T-helper 17 cell (primary cell): ENCODE data around the gene C11orf98. TPM values are rescaled to one million over a fixed set of nuclear protein-coding genes. Genes with fewer than 3 reads are reported as not detected.
"Not testable (repeated sequence)": the region's sequence is repeated elsewhere in the genome, so short reads cannot be mapped to it uniquely, and the experiment has no call there.

Source experiments
- ATAC-seq: fragments of 150-1000 bp; cut with Tn5 transposase; 2 replicates; pipeline ENCODE4 v1.10.0; 2021; ENCODE audit warnings: mild to moderate bottlenecking, moderate library complexity
- DNase-seq, 3 donors: peaks; one replicate each; pipeline versions ENCODE4 v3.0.0 to v3.0.0-alpha.2; 2020 to 2021
- H3K9me3 ChIP-seq: one replicate; pipeline ENCODE4 v1.7.0; 2013; ENCODE audit warnings: low read length, mild to moderate bottlenecking; ENCODE audit not compliant: control insufficient read depth, poor library complexity, severe bottlenecking
- H3K27ac Mint-ChIP-seq: one replicate; pipeline ENCODE4 v1.8.0; 2022; ENCODE audit warnings: mild to moderate bottlenecking, moderate library complexity, mixed read lengths
- H3K27me3 Mint-ChIP-seq: one replicate; pipeline ENCODE4 v1.8.0; 2022; ENCODE audit warnings: mixed read lengths
- H3K36me3 Mint-ChIP-seq: one replicate; pipeline ENCODE4 v1.8.0; 2022; ENCODE audit warnings: low read depth, mixed read lengths
- H3K4me1 Mint-ChIP-seq: one replicate; pipeline ENCODE4 v1.8.0; 2022; ENCODE audit warnings: mild to moderate bottlenecking, mixed read lengths
- H3K4me3 Mint-ChIP-seq: one replicate; pipeline ENCODE4 v1.8.0; 2022; ENCODE audit warnings: mild to moderate bottlenecking, moderate library complexity, mixed read lengths
- total RNA-seq, 4 donors: library from RNA in 2 of 4; stranded (reverse) in 2 of 4; gene quantifications; one replicate each; pipeline ENCODE4 v1.2.3 and lab custom pipeline; 2022 to 2026

Gene C11orf98
- total RNA-seq, 2 donors from 2014 or later, result 20.0 to 21.6 TPM

DNA sequence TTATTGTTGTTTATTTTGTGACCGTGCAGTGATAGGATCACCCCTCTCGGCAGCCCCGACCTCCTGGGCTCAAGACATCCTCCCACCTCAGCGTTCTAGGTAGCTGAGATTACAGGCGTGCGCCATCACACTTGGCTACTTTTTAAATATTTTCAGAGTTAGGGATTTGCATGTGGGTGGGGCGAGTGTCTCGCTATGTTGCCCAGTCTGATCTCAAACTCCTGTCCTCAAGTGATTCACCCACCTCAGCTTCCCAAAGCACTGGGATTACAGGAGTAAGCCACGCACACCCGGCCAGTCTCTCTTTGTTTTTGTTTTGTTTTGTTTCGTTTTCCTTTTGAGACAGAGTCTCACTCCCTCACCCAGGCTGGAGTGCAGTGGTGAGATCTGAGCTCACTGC lies 10.7 kb downstream of the C11orf98 start:
- DNase-seq (no peak), ATAC-seq (no peak)
- no peaks in the 10 kb centered on the region for H3K27me3 Mint-ChIP-seq
- peak overlapping the region; percentile 62 for H3K4me3 Mint-ChIP-seq
- H3K9me3 ChIP-seq, result no peaks in the 10 kb centered on the region
- H3K36me3 Mint-ChIP-seq, result no peaks in the 10 kb centered on the region
- peaks cover 11% of the 10 kb centered on the region for H3K4me1 Mint-ChIP-seq
- H3K27ac Mint-ChIP-seq, result peak overlapping the region; percentile 95

DNA sequence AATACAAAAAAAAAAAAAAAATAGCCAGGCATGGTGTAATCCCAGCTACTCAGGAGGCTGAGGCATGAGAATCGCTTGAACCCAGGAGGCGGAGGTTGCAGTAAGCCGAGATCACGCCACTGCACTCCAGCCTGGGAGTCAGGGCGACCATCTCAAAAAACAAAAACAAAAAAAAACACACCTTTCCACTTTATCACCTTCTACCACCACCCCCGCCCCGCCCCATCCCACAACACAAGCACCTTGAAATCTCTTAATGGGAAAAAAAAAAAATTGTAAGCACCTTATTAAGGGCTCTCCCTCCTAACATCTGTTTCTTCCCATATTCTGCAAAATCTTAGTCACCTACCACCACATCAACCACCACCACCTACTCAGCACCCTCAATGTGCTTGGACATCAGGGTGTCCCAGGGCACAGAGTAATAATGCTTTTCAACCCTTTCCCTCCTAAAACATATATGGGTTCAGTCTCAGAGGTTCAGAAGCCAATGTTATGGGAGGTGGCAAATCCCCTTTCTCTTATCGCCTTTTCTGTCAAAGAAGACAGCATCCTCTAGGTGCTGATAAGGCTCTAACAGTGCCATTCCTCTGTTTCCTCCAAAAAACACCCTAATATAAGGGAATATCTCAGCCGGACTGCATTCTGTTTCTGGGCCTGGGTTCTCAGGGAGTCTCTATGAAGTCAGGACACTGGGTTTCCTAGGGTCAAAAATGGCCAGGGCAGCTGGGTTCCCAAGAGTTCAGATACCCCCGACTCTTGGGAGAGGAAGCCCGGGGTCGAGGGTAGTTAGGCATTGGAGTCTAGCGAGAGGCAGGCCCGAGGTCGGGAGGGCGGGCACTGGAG lies 12.6 kb downstream of the C11orf98 start:
- H3K27ac Mint-ChIP-seq, result peak overlapping the region; percentile 95
- no peaks in the 10 kb centered on the region for H3K27me3 Mint-ChIP-seq
- no peaks in the 10 kb centered on the region for H3K36me3 Mint-ChIP-seq
- DNase-seq (peak in 1 of 3 donors; percentile 74), ATAC-seq (peak; percentile 11)
- H3K4me1 Mint-ChIP-seq, result peaks cover 11% of the 10 kb centered on the region
- H3K4me3 Mint-ChIP-seq, result peak overlapping the region; percentile 88
- H3K9me3 ChIP-seq, result no peaks in the 10 kb centered on the region

DNA sequence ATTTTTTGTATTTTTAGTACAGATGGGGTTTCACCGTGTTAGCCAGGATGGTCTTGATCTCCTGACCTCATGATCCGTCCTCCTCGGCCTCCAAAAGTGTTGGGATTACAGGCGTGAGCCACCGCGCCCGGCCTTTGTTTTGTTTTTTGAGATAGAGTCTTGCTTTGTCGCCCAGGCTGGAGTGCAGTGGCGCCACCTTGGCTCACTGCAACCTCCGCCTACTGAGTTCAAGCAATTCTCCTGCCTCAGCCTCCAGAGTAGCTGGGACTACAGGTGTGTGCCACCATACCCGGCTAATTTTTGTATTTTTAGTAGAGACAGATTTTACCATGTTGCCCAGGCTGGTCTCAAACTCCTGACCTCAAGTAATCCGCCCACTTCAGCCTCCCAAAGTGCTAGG lies 14.7 kb downstream of the C11orf98 start:
- peak overlapping the region; percentile 4 for H3K27ac Mint-ChIP-seq
- not testable (repeated sequence) for H3K27me3 Mint-ChIP-seq, DNase-seq, ATAC-seq, H3K36me3 Mint-ChIP-seq, H3K9me3 ChIP-seq, H3K4me3 Mint-ChIP-seq
- H3K4me1 Mint-ChIP-seq, result peaks cover 21% of the 10 kb centered on the region

DNA sequence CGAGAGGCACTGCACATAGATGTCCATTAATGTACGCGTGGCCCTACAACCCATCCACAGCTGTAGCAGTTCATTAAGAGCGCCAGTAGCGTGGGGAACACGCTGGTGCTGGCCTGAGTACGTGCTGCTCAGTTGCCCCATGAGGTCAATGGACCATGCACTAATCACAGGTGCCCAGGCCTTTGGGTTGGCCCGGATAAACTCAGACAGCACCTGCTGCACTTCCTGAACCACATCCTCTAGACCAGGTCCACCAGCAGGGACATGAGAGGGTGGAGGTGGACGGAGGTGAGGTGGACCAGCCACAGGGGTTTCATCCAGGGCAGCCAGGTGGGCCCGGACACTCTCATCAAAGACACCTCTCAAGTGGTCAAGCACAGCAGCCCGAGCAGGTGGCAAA lies 15.5 kb downstream of the C11orf98 start:
- no peak overlapping the region for H3K27ac Mint-ChIP-seq
- no peak for DNase-seq

DNA sequence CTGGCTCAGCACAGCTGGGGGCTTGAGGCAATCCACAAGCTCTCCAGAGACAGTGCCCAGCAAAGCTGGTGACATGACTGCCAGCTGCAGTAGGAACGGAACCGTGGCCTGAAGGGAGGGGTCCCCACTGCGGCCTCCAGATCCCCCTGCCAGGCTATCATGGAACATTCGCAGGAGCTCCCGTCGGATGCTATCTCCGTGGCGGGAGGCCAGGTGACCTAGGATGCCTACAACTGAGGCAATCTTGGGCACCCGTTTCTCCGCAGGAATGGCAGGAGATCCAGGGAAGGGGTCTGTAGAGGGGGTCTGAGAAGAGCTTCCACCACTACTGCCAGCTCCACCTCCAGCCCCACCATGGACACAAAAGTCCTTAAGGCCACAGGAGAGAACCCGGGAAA lies 16.0 kb downstream of the C11orf98 start:
- no peaks in the 10 kb centered on the region for H3K9me3 ChIP-seq
- Mint-ChIP-seq H3K4me1 (peaks cover 24% of the 10 kb centered on the region), H3K27me3 (no peaks in the 10 kb centered on the region), H3K36me3 (no peaks in the 10 kb centered on the region), H3K27ac (no peak overlapping the region), H3K4me3 (no peak overlapping the region)
- ATAC-seq (no peak), DNase-seq (no peak)

More for the DNA sequence above, 15.5 kb downstream of the C11orf98 start:
- H3K4me3 Mint-ChIP-seq, result no peak overlapping the region
- H3K27me3 Mint-ChIP-seq, result no peaks in the 10 kb centered on the region
- no peaks in the 10 kb centered on the region for H3K9me3 ChIP-seq
- H3K36me3 Mint-ChIP-seq, result no peaks in the 10 kb centered on the region
- peaks cover 24% of the 10 kb centered on the region for H3K4me1 Mint-ChIP-seq
- ATAC-seq, result no peak

DNA sequence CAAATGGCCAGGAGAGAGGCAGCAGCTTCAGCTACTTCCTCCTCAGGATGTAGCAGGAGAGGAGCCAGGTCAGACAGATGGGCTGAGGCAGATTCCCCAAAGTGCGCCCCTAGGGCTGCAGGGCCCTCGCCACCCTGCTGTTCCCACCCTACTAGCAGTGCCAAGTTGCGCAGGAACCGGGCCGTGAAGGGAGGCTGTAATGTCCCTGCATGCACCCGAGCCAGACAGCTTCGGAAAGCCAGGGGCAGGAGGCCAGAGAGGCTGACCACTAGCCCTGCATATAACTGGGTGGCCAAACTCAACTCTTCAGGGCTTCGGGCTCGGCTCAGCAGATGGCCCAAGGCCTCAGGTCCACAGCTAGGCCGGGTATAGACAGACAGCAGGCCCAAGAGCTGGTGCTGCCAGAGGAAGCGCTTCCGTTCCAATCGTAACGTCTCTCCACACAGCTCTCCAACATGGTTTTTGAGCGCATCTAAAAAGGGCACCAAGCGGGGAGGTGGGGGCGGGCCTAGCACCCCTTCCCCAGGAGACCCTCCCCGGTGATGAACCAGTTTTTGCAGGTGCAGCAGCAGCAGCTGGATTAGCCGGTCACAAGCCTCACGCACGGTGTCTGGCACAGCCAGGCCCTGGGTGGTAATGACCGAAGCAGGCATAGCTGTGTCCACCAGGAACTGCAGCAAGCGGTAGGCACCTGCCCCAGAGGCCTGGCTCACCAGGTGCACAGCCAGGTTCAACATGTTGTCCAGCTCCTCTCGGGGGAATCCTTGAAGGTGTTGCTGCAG lies 16.6 kb downstream of the C11orf98 start:
- Mint-ChIP-seq H3K36me3 (no peaks in the 10 kb centered on the region), H3K4me1 (peaks cover 22% of the 10 kb centered on the region), H3K27ac (no peak overlapping the region), H3K27me3 (no peaks in the 10 kb centered on the region), H3K4me3 (no peak overlapping the region)
- DNase-seq (no peak), ATAC-seq (no peak)
- no peaks in the 10 kb centered on the region for H3K9me3 ChIP-seq

DNA sequence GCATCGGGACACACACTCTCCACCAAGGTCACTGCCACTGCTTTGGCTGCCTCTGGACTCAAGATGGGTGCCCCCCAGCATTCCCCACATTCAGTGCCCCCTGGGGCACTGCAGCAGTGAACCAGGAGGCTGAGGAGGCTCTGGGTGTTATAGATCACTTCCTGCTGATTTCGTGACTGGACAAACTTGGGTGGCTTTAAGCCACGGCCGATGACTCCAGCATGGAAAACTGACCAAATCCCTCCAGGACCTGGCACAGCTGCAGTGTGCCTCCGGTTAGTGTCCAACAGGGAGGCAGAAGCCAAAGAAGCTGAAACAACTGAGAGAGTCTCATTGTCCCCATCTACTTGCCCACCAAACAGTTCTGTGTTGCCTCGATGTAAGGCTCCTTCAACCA lies 17.4 kb downstream of the C11orf98 start:
- no peaks in the 10 kb centered on the region for H3K36me3 Mint-ChIP-seq
- H3K4me3 Mint-ChIP-seq, result no peak overlapping the region
- DNase-seq, result no peak
- H3K27ac Mint-ChIP-seq, result no peak overlapping the region
- H3K27me3 Mint-ChIP-seq, result no peaks in the 10 kb centered on the region
- ATAC-seq, result no peak
- peaks cover 21% of the 10 kb centered on the region for H3K4me1 Mint-ChIP-seq
- no peaks in the 10 kb centered on the region for H3K9me3 ChIP-seq

DNA sequence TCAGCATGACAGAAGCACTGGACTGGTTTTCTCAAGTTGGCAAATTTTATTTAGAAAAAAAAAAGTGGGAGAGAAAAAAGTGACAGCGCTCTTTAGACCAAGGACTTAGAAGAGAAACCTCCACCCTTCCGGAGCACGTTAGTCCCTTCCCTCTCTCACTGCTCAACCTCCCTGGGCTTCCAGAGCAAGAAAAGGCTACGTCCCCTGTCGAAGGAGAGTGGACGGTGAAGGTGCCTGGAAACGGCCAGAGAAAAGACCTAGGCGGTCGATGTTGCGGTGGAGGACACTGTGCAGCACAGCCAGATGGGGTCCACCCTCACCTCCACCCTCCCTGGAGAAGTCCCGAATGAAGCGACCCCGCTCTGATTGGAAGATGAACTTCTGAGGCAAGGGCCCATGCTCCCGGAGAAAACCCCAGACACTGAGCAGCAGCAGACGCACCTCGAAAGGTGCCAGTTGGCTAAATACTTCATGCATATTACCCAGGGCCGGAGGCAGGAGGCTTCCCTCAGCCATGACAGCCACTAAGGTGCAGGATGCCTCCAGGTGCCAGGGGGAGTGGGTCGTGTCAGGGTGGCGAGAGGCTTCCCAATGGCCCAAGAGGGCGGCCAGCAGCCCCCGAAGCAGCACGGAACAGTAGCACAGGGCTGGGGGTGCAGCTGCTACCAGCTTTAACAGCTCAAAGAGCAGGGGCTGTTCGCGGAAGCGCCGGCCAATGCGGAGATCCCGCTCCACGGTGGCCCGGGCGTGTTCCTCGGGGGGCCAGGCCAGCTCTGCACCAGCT lies 18.0 kb downstream of the C11orf98 start:
- H3K36me3 Mint-ChIP-seq, result no peaks in the 10 kb centered on the region
- no peaks in the 10 kb centered on the region for H3K27me3 Mint-ChIP-seq
- no peaks in the 10 kb centered on the region for H3K9me3 ChIP-seq
- H3K27ac Mint-ChIP-seq, result peak overlapping the region; percentile 96
- H3K4me1 Mint-ChIP-seq, result peaks cover 16% of the 10 kb centered on the region
- DNase-seq (no peak), ATAC-seq (no peak)
- peak overlapping the region; percentile 98 for H3K4me3 Mint-ChIP-seq

DNA sequence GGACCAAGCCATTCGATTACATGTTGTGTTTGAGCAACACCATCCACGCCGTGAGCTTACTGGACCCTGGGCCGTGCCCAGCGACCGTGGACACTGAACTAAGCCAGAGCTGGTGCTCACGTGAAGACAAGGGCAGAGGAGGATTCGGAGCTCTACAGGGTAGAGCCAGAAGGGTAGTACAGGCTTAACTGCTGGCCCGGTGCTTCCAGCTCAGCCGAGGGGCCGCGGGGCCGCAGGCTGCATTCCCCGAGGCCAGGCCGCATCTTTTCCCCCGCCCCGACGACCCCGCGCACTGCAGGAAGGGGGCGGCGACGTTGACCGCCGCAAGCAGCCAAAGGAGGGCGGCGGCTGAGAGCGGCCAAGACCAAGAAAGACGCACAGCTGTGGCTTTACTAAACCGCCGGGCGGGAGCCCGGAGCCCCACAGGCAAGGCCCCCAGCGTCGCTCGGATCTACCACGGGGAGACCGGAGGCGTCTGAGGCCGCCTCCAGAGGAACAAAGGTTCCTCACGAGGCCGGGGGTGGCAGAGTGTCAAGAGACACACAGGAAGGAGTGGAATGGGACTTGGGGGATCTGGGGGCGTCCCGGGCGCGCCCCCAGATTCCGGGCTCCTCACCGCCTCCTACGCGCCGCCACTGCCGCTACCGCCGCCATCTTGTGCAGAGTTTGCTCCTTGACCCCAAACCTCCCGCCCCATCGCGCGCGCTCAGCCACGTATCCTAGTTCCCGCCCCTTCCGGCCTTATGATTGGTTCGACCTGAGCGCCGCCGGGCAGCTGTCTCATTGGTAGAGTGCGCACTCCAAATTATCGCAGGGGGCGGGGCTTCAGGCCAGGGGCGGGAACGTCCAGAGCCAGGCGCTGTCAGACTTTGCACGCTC lies 18.8 kb downstream of the C11orf98 start, which contains the start of gene GANAB:
GANAB (minus strand) TSS at position 668 of the 879 bp plus-strand sequence; CDS start at position 654, 14 bp downstream.
- Mint-ChIP-seq H3K4me3 (peak within 1 kb of the TSS; percentile 98), H3K4me1 (peaks cover 13% of the 10 kb centered on the region), H3K36me3 (no peaks in the 10 kb centered on the region), H3K27me3 (no peaks in the 10 kb centered on the region), H3K27ac (peak within 1 kb of the TSS; percentile 96)
- DNase-seq (peak; percentile 94 to 98 (median 97)), ATAC-seq (peak; percentile 99)
- H3K9me3 ChIP-seq, result no peaks in the 10 kb centered on the region

DNA sequence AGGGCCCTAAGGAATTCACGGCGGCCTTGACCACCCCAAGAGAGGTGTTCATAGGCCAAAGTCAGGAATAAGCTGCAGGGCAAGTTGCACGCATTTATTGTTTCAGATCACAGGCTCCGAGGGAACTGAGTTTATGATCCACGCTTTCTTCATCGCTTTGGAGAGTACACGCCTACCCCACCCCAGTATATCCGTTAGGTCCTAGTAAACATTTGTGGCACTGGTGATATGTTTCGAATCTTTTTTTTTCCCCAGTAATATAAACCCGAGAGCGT lies 19.4 kb downstream of the C11orf98 start:
- no peaks in the 10 kb centered on the region for H3K27me3 Mint-ChIP-seq
- peaks cover 15% of the 10 kb centered on the region for H3K4me1 Mint-ChIP-seq
- H3K4me3 Mint-ChIP-seq, result peak overlapping the region; percentile 98
- H3K36me3 Mint-ChIP-seq, result no peaks in the 10 kb centered on the region
- no peaks in the 10 kb centered on the region for H3K9me3 ChIP-seq
- H3K27ac Mint-ChIP-seq, result peak overlapping the region; percentile 96
- DNase-seq (no peak), ATAC-seq (no peak)

DNA sequence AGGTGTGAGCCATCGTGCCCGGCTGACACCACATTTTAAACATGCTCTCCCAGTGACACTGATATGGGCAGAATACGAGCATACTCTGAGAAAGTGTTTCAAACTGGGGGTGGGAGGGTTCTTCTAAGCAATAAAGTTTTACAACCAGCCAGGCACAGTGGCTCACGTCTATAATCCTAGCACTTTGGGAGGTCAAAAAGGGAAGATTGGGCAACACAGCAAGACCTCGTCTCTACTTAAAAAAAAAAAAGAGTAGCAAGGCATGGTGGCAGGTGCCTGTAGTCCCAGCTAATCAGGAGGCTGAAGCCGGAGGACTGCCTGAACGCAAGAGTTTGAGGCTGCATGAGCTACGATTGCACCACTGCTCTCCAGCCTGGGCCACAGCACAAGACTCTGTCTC lies 20.8 kb downstream of the C11orf98 start:
- peaks cover 4% of the 10 kb centered on the region for H3K36me3 Mint-ChIP-seq
- no peak for DNase-seq
- no peaks in the 10 kb centered on the region for H3K27me3 Mint-ChIP-seq
- H3K4me1 Mint-ChIP-seq, result peaks cover 21% of the 10 kb centered on the region
- ATAC-seq, result no peak
- no peaks in the 10 kb centered on the region for H3K9me3 ChIP-seq
- H3K27ac Mint-ChIP-seq, result no peak overlapping the region
- no peak overlapping the region for H3K4me3 Mint-ChIP-seq

DNA sequence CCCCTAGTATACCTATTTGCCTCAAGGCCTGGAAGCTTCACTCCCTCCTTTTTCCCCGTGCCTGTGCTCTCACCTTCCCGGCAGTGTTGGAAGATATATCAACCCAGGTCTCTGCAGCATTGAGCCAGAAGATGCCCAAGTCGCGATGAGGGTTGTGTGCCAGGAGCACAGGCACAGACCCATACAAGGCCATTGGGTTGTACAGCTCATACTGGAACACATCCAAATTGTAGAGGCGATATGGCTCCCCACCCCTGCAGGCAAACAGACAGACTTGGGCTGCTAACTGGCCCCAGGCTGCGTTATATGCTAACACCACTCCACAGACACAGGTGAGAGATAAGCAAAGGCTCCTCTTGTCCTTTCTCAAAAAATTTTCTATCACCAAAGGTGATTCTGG lies 32.5 kb downstream of the C11orf98 start:
- no peaks in the 10 kb centered on the region for H3K27me3 Mint-ChIP-seq
- DNase-seq (no peak), ATAC-seq (no peak)
- peaks cover 9% of the 10 kb centered on the region for H3K4me1 Mint-ChIP-seq
- peaks cover 11% of the 10 kb centered on the region for H3K36me3 Mint-ChIP-seq
- peak overlapping the region; percentile 73 for H3K27ac Mint-ChIP-seq
- H3K4me3 Mint-ChIP-seq, result no peak overlapping the region
- H3K9me3 ChIP-seq, result no peaks in the 10 kb centered on the region
